Measurements from ENCODE around the gene HLTF.

HLTF gene

GRCh38 chr3:149019580-149019979 is 66.8 kb downstream of the HLTF start:
- DNase-seq (ENCODE audit: low read depth, low spot score), result no peak

- no peak for DNase-seq (ENCODE audit: low read depth, low spot score)
Measured at GRCh38 chr3:149018247-149018646, 68.1 kb downstream of the HLTF start.

- no peak for DNase-seq (ENCODE audit: low read depth, low spot score)
Measured at GRCh38 chr3:149016669-149017541, 69.4 kb downstream of the HLTF start.

- no peak for DNase-seq (ENCODE audit: low read depth, low spot score)
Measured at GRCh38 chr3:149016242-149016641, 70.1 kb downstream of the HLTF start.

GRCh38 chr3:149015393-149015792 is 70.9 kb downstream of the HLTF start:
- no peak for DNase-seq (ENCODE audit: low read depth, low spot score)

- no peak for DNase-seq (ENCODE audit: low read depth, low spot score)
Measured at GRCh38 chr3:149013726-149014125, 72.6 kb downstream of the HLTF start.

- no peak for DNase-seq (ENCODE audit: low read depth, low spot score)
Measured at GRCh38 chr3:149011676-149012075, 74.7 kb downstream of the HLTF start.

GRCh38 chr3:149010966-149011365 is 75.4 kb downstream of the HLTF start:
- DNase-seq (ENCODE audit: low read depth, low spot score), result no peak

- no peak for DNase-seq (ENCODE audit: low read depth, low spot score)
Measured at GRCh38 chr3:149010504-149010951, 75.8 kb downstream of the HLTF start.

- no peak for DNase-seq (ENCODE audit: low read depth, low spot score)
Measured at GRCh38 chr3:149009732-149010131, 76.6 kb downstream of the HLTF start.

- no peak for DNase-seq (ENCODE audit: low read depth, low spot score)
Measured at GRCh38 chr3:149007567-149008257, 78.6 kb downstream of the HLTF start.

GRCh38 chr3:149005416-149005815 is 80.9 kb downstream of the HLTF start:
- DNase-seq (ENCODE audit: low read depth, low spot score), result no peak

GRCh38 chr3:149004622-149005021 is 81.7 kb downstream of the HLTF start:
- no peak for DNase-seq (ENCODE audit: low read depth, low spot score)

- DNase-seq (ENCODE audit: low read depth, low spot score), result no peak
Measured at GRCh38 chr3:149003653-149004305, 82.6 kb downstream of the HLTF start.

GRCh38 chr3:149001727-149002126 is 84.6 kb downstream of the HLTF start:
- DNase-seq (ENCODE audit: low read depth, low spot score), result no peak

- DNase-seq (ENCODE audit: low read depth, low spot score), result no peak
Measured at GRCh38 chr3:149000206-149000745, 86.1 kb downstream of the HLTF start.

GRCh38 chr3:148999806-149000205 is 86.5 kb downstream of the HLTF start:
- DNase-seq (ENCODE audit: low read depth, low spot score), result no peak

- no peak for DNase-seq (ENCODE audit: low read depth, low spot score)
Measured at GRCh38 chr3:148998715-148999423, 87.5 kb downstream of the HLTF start.

GRCh38 chr3:148998297-148998696 is 88.0 kb downstream of the HLTF start:
- no peak for DNase-seq (ENCODE audit: low read depth, low spot score)

- DNase-seq (ENCODE audit: low read depth, low spot score), result no peak
Measured at GRCh38 chr3:148997623-148998022, 88.7 kb downstream of the HLTF start.

GRCh38 chr3:148992635-148993255 is 93.6 kb downstream of the HLTF start:
- no peak for DNase-seq (ENCODE audit: low read depth, low spot score)
